Endothelial cell of umbilical vein (primary cell): Measurements from ENCODE around the gene MARF1.

Source experiments
- EZH2 ChIP-seq: IDR thresholded peaks from 2 replicates; pipeline ENCODE4 v1.6.1; 2012; ENCODE audit warnings: borderline replicate concordance, low read depth, mild to moderate bottlenecking, moderate library complexity, low read length, inconsistent platforms; ENCODE audit not compliant: severe bottlenecking
- POLR2A ChIP-seq: IDR thresholded peaks from 2 replicates; pipeline ENCODE4 v1.6.1; 2012; ENCODE audit warnings: low read depth, mild to moderate bottlenecking, control low read depth, low read length
- POLR2AphosphoS5 ChIP-seq: IDR thresholded peaks from 2 replicates; pipeline ENCODE4 v1.6.1; 2012; ENCODE audit warnings: low read depth, mild to moderate bottlenecking, control low read depth, low read length, moderate library complexity; ENCODE audit not compliant: insufficient read depth
- TF ChIP-seq, protein P1 (sequence below), 2 donors: IDR thresholded peaks; 1 replicate in 1 of 2; 2 replicates in 1 of 2; pipeline ENCODE4 v1.5.1; 2011; ENCODE audit warnings: low read length in 2 of 2, mild to moderate bottlenecking in 2 of 2, moderate library complexity in 2 of 2, control low read depth in 1 of 2, inconsistent platforms in 1 of 2, low read depth in 1 of 2; ENCODE audit not compliant: insufficient read depth in 1 of 2; ENCODE audit errors: extremely low read depth in 1 of 2
- TF ChIP-seq, protein P2 (sequence below): IDR thresholded peaks from 2 replicates; pipeline ENCODE4 v1.6.1; 2011; ENCODE audit not compliant: insufficient read depth, insufficient read length

DNA sequence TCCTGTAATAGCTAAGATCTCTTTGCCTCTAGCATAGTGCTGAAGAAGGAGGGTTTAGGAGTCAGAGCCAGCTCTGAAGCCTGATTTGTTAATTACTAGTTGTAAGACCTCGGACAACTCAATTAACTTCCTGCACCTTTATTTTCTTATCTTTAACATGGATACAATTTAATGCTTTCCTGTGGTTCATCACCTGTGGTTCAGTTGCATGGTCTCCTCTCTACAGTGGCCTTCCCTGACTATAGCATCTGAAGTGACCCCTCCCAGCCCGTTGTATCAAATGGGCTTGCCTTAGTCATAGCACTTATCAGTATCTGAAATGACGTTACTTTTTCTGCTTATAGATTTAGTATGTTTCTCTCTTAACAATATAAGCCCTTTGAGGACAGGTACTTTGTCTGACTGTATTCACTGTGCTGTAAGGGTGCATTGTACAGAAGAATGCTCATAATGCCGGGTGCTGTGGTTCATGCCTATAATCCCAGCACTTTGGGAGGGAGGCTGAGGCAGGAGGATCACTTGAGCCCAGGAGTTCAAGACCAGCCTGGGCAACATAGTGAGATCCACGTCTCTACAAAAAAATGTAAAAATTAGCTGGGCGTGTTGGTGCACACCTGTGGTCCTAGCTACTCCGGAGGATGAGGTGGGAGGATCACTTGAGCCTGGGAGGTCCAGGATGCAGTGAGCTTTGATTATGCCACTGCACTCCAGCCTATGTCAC, 4.5 kb upstream of the MARF1 start:
- TF ChIP-seq, protein P1, sequence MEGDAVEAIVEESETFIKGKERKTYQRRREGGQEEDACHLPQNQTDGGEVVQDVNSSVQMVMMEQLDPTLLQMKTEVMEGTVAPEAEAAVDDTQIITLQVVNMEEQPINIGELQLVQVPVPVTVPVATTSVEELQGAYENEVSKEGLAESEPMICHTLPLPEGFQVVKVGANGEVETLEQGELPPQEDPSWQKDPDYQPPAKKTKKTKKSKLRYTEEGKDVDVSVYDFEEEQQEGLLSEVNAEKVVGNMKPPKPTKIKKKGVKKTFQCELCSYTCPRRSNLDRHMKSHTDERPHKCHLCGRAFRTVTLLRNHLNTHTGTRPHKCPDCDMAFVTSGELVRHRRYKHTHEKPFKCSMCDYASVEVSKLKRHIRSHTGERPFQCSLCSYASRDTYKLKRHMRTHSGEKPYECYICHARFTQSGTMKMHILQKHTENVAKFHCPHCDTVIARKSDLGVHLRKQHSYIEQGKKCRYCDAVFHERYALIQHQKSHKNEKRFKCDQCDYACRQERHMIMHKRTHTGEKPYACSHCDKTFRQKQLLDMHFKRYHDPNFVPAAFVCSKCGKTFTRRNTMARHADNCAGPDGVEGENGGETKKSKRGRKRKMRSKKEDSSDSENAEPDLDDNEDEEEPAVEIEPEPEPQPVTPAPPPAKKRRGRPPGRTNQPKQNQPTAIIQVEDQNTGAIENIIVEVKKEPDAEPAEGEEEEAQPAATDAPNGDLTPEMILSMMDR (IDR thresholded peaks at IDR 0.05; ENCODE audit: extremely low read depth in 1 of 2, insufficient read depth in 1 of 2, low read depth in 1 of 2, low read length in 2 of 2) = no peak
- TF ChIP-seq, protein P2, sequence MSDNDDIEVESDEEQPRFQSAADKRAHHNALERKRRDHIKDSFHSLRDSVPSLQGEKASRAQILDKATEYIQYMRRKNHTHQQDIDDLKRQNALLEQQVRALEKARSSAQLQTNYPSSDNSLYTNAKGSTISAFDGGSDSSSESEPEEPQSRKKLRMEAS = no peak
- TF ChIP-seq POLR2AphosphoS5 (no peak), POLR2A (no peak), EZH2 (no peak)
